ENCODE data around the gene SYNDIG1. TPM values are rescaled to one million over a fixed set of nuclear protein-coding genes. Genes with fewer than 3 reads are reported as not detected.

The SYNDIG1 gene
- total and polyA plus RNA-seq, 4 donors: 23.9 to 46.4 (median 33.1) TPM

- 79% methylated on average over 32 of the region's 37 CpGs for WGBS (ENCODE audit: insufficient coverage)
- H3K36me3 ChIP-seq (ENCODE audit: control insufficient read depth, insufficient read depth, low read length): peaks cover 12% of the 10 kb centered on the region
- H3K4me1 ChIP-seq (ENCODE audit: control insufficient read depth, insufficient read depth, low read length): peaks cover 35% of the 10 kb centered on the region
- H3K9me3 ChIP-seq (ENCODE audit: control insufficient read depth, insufficient read depth, low read length): no peaks in the 10 kb centered on the region
- DNase-seq (ENCODE audit: low read depth in 4 of 6, low spot score in 6 of 6): no peak
- H3K27ac ChIP-seq (ENCODE audit: low read depth, low read length): no peak overlapping the region
- H3K27me3 ChIP-seq (ENCODE audit: control insufficient read depth, insufficient read depth, low read length): no peaks in the 10 kb centered on the region
- H3K4me3 ChIP-seq (ENCODE audit: low read depth, low read length): no peak overlapping the region
Observed at GRCh38 chr20:24590178-24590982, 121.0 kb downstream of the SYNDIG1 start.

- no CpG with 5 or more reads among the region's 5 CpGs for WGBS (ENCODE audit: insufficient coverage)
Observed at GRCh38 chr20:24597051-24597450, 127.6 kb downstream of the SYNDIG1 start.

GRCh38 chr20:24598346-24598745 lies 128.9 kb downstream of the SYNDIG1 start:
- no peaks in the 10 kb centered on the region for H3K27me3 ChIP-seq (ENCODE audit: control insufficient read depth, insufficient read depth, low read length)
- H3K36me3 ChIP-seq (ENCODE audit: control insufficient read depth, insufficient read depth, low read length): no peaks in the 10 kb centered on the region
- WGBS (ENCODE audit: insufficient coverage): 100% methylated on average over 1 of the region's 2 CpGs
- no peak overlapping the region for H3K4me3 ChIP-seq (ENCODE audit: low read depth, low read length)
- H3K4me1 ChIP-seq (ENCODE audit: control insufficient read depth, insufficient read depth, low read length): no peaks in the 10 kb centered on the region
- no peak for DNase-seq (ENCODE audit: low read depth in 4 of 6, low spot score in 6 of 6)
- peaks cover 1% of the 10 kb centered on the region for H3K9me3 ChIP-seq (ENCODE audit: control insufficient read depth, insufficient read depth, low read length)
- H3K27ac ChIP-seq (ENCODE audit: low read depth, low read length): no peak overlapping the region

More at GRCh38 chr20:24597051-24597450, 127.6 kb downstream of the SYNDIG1 start:
- DNase-seq (ENCODE audit: low read depth in 4 of 6, low spot score in 6 of 6): no peak
- H3K36me3 ChIP-seq (ENCODE audit: control insufficient read depth, insufficient read depth, low read length): no peaks in the 10 kb centered on the region
- no peak overlapping the region for H3K4me3 ChIP-seq (ENCODE audit: low read depth, low read length)
- no peaks in the 10 kb centered on the region for H3K4me1 ChIP-seq (ENCODE audit: control insufficient read depth, insufficient read depth, low read length)
- H3K27ac ChIP-seq (ENCODE audit: low read depth, low read length): no peak overlapping the region
- no peaks in the 10 kb centered on the region for H3K27me3 ChIP-seq (ENCODE audit: control insufficient read depth, insufficient read depth, low read length)
- peaks cover 1% of the 10 kb centered on the region for H3K9me3 ChIP-seq (ENCODE audit: control insufficient read depth, insufficient read depth, low read length)

- no peaks in the 10 kb centered on the region for H3K4me1 ChIP-seq (ENCODE audit: control insufficient read depth, insufficient read depth, low read length)
- peaks cover 1% of the 10 kb centered on the region for H3K9me3 ChIP-seq (ENCODE audit: control insufficient read depth, insufficient read depth, low read length)
- no peak overlapping the region for H3K27ac ChIP-seq (ENCODE audit: low read depth, low read length)
- no peaks in the 10 kb centered on the region for H3K27me3 ChIP-seq (ENCODE audit: control insufficient read depth, insufficient read depth, low read length)
- no peaks in the 10 kb centered on the region for H3K36me3 ChIP-seq (ENCODE audit: control insufficient read depth, insufficient read depth, low read length)
- no peak for DNase-seq (ENCODE audit: low read depth in 4 of 6, low spot score in 6 of 6)
- no peak overlapping the region for H3K4me3 ChIP-seq (ENCODE audit: low read depth, low read length)
Observed at GRCh38 chr20:24598996-24599395, 129.6 kb downstream of the SYNDIG1 start.

- Histone ChIP-seq H3K4me1 (ENCODE audit: control insufficient read depth, insufficient read depth, low read length) (no peaks in the 10 kb centered on the region), H3K36me3 (ENCODE audit: control insufficient read depth, insufficient read depth, low read length) (no peaks in the 10 kb centered on the region)
Observed at GRCh38 chr20:24600012-24600411, 130.6 kb downstream of the SYNDIG1 start.

GRCh38 chr20:24603454-24603853 lies 134.0 kb downstream of the SYNDIG1 start:
- Histone ChIP-seq H3K27me3 (ENCODE audit: control insufficient read depth, insufficient read depth, low read length) (no peaks in the 10 kb centered on the region), H3K4me1 (ENCODE audit: control insufficient read depth, insufficient read depth, low read length) (no peaks in the 10 kb centered on the region), H3K9me3 (ENCODE audit: control insufficient read depth, insufficient read depth, low read length) (peaks cover 1% of the 10 kb centered on the region), H3K4me3 (ENCODE audit: low read depth, low read length) (no peak overlapping the region), H3K27ac (ENCODE audit: low read depth, low read length) (no peak overlapping the region), H3K36me3 (ENCODE audit: control insufficient read depth, insufficient read depth, low read length) (no peaks in the 10 kb centered on the region)
- DNase-seq (ENCODE audit: low read depth in 4 of 6, low spot score in 6 of 6): no peak
- WGBS (ENCODE audit: insufficient coverage): 98% methylated on average over 5 of the region's 8 CpGs

More at GRCh38 chr20:24600012-24600411, 130.6 kb downstream of the SYNDIG1 start:
- Histone ChIP-seq H3K27me3 (ENCODE audit: control insufficient read depth, insufficient read depth, low read length) (no peaks in the 10 kb centered on the region), H3K9me3 (ENCODE audit: control insufficient read depth, insufficient read depth, low read length) (peaks cover 1% of the 10 kb centered on the region), H3K27ac (ENCODE audit: low read depth, low read length) (no peak overlapping the region), H3K4me3 (ENCODE audit: low read depth, low read length) (no peak overlapping the region)
- WGBS (ENCODE audit: insufficient coverage): no CpG with 5 or more reads among the region's 3 CpGs
- no peak for DNase-seq (ENCODE audit: low read depth in 4 of 6, low spot score in 6 of 6)

GRCh38 chr20:24604966-24605665 lies 135.7 kb downstream of the SYNDIG1 start:
- H3K27ac ChIP-seq (ENCODE audit: low read depth, low read length): no peak overlapping the region
- no peaks in the 10 kb centered on the region for H3K36me3 ChIP-seq (ENCODE audit: control insufficient read depth, insufficient read depth, low read length)
- peaks cover 2% of the 10 kb centered on the region for H3K4me1 ChIP-seq (ENCODE audit: control insufficient read depth, insufficient read depth, low read length)
- 81% methylated on average over 3 of the region's 4 CpGs for WGBS (ENCODE audit: insufficient coverage)
- DNase-seq (ENCODE audit: low read depth in 4 of 6, low spot score in 6 of 6): no peak
- H3K9me3 ChIP-seq (ENCODE audit: control insufficient read depth, insufficient read depth, low read length): peaks cover 1% of the 10 kb centered on the region
- no peaks in the 10 kb centered on the region for H3K27me3 ChIP-seq (ENCODE audit: control insufficient read depth, insufficient read depth, low read length)
- no peak overlapping the region for H3K4me3 ChIP-seq (ENCODE audit: low read depth, low read length)

- Histone ChIP-seq H3K36me3 (ENCODE audit: control insufficient read depth, insufficient read depth, low read length) (no peaks in the 10 kb centered on the region), H3K4me1 (ENCODE audit: control insufficient read depth, insufficient read depth, low read length) (peaks cover 2% of the 10 kb centered on the region), H3K4me3 (ENCODE audit: low read depth, low read length) (no peak overlapping the region), H3K27me3 (ENCODE audit: control insufficient read depth, insufficient read depth, low read length) (no peaks in the 10 kb centered on the region), H3K9me3 (ENCODE audit: control insufficient read depth, insufficient read depth, low read length) (no peaks in the 10 kb centered on the region), H3K27ac (ENCODE audit: low read depth, low read length) (no peak overlapping the region)
- WGBS (ENCODE audit: insufficient coverage): 94% methylated on average over 3 of the region's 4 CpGs
- DNase-seq (ENCODE audit: low read depth in 4 of 6, low spot score in 6 of 6): no peak
Observed at GRCh38 chr20:24605937-24606455, 136.6 kb downstream of the SYNDIG1 start.

GRCh38 chr20:24607402-24607801 lies 138.0 kb downstream of the SYNDIG1 start:
- no peak for DNase-seq (ENCODE audit: low read depth in 4 of 6, low spot score in 6 of 6)
- 89% methylated on average over 8 of the region's 12 CpGs for WGBS (ENCODE audit: insufficient coverage)
- Histone ChIP-seq H3K4me1 (ENCODE audit: control insufficient read depth, insufficient read depth, low read length) (peaks cover 5% of the 10 kb centered on the region), H3K4me3 (ENCODE audit: low read depth, low read length) (no peak overlapping the region), H3K9me3 (ENCODE audit: control insufficient read depth, insufficient read depth, low read length) (no peaks in the 10 kb centered on the region), H3K27ac (ENCODE audit: low read depth, low read length) (no peak overlapping the region), H3K36me3 (ENCODE audit: control insufficient read depth, insufficient read depth, low read length) (no peaks in the 10 kb centered on the region), H3K27me3 (ENCODE audit: control insufficient read depth, insufficient read depth, low read length) (no peaks in the 10 kb centered on the region)

All from spinal cord (tissue), 10 donors.